Neural progenitor cell (in vitro differentiated cells): Measurements from ENCODE around the gene DPYD. TPM values are rescaled to one million over a fixed set of nuclear protein-coding genes. Genes with fewer than 3 reads are reported as not detected.
"Not testable (repeated sequence)": the region's sequence is repeated elsewhere in the genome, so short reads cannot be mapped to it uniquely, and the experiment has no call there.

ENCODE experiments used
- DNase-seq: peaks from one replicate; pipeline ENCODE4 v3.0.0-alpha.2; 2016; ENCODE audit warnings: low spot score
- H2AFZ ChIP-seq: fragments of 200-600 bp; sonication (generic); replicated peaks from 2 replicates; pipeline ENCODE4 v1.6.1; 2016; ENCODE audit warnings: antibody characterized with exemption
- H3F3A ChIP-seq: fragments of 200-600 bp; sonication (generic); 2 replicates; pipeline ENCODE4 v1.6.1; 2016; ENCODE audit warnings: antibody characterized with exemption, low read depth
- H3K27ac ChIP-seq: fragments of 200-600 bp; sonication (generic); 2 replicates; pipeline ENCODE4 v1.5.1; 2016; ENCODE audit warnings: mild to moderate bottlenecking
- H3K27me3 ChIP-seq: fragments of 200-600 bp; sonication (generic); 2 replicates; pipeline ENCODE4 v1.6.1; 2016; ENCODE audit warnings: mild to moderate bottlenecking, moderate library complexity
- H3K36me3 ChIP-seq: fragments of 200-600 bp; sonication (generic); 2 replicates; pipeline ENCODE4 v1.5.1; 2016
- H3K4me1 ChIP-seq: fragments of 200-600 bp; sonication (generic); 2 replicates; pipeline ENCODE4 v1.6.1; 2016; ENCODE audit warnings: mixed run types
- H3K4me2 ChIP-seq: fragments of 200-600 bp; sonication (generic); 2 replicates; pipeline ENCODE4 v1.6.1; 2016
- H3K4me3 ChIP-seq: fragments of 200-600 bp; sonication (generic); 2 replicates; pipeline ENCODE4 v1.5.1; 2016
- H3K79me2 ChIP-seq: fragments of 200-600 bp; sonication (generic); 2 replicates; pipeline ENCODE4 v1.6.1; 2016; ENCODE audit warnings: low read depth
- H3K9ac ChIP-seq: fragments of 200-600 bp; sonication (generic); 2 replicates; pipeline ENCODE4 v1.6.1; 2016
- H3K9me3 ChIP-seq: fragments of 200-600 bp; sonication (generic); 2 replicates; pipeline ENCODE4 v1.5.1; 2016; ENCODE audit warnings: low read depth
- H4K20me1 ChIP-seq: fragments of 200-600 bp; sonication (generic); 2 replicates; pipeline ENCODE4 v1.6.1; 2016; ENCODE audit warnings: low read depth
- H3K27ac Mint-ChIP-seq: 3 replicates; pipeline ENCODE4 v1.8.0; 2021; ENCODE audit warnings: mixed read lengths
- H3K27me3 Mint-ChIP-seq: 2 replicates; pipeline ENCODE4 v1.8.0; 2022; ENCODE audit warnings: low read depth, mild to moderate bottlenecking, inconsistent platforms, moderate library complexity, mixed read lengths; ENCODE audit not compliant: insufficient read depth
- H3K36me3 Mint-ChIP-seq: 3 replicates; pipeline ENCODE4 v1.8.0; 2021; ENCODE audit warnings: mixed read lengths
- H3K4me1 Mint-ChIP-seq: 3 replicates; pipeline ENCODE4 v1.8.0; 2021; ENCODE audit warnings: mixed read lengths
- H3K4me3 Mint-ChIP-seq: 3 replicates; pipeline ENCODE4 v1.8.0; 2021; ENCODE audit warnings: mild to moderate bottlenecking, moderate library complexity, mixed read lengths
- H3K9me3 Mint-ChIP-seq: 3 replicates; pipeline ENCODE4 v1.8.0; 2020; ENCODE audit warnings: mixed read lengths
- EZH2 ChIP-seq: fragments of 200-600 bp; sonication (generic); IDR thresholded peaks from 2 replicates; pipeline ENCODE4 v1.6.1; 2017; ENCODE audit warnings: antibody characterized with exemption, mild to moderate bottlenecking, moderate library complexity
- EZH2phosphoT487 ChIP-seq: fragments of 200-600 bp; sonication (generic); IDR thresholded peaks from 2 replicates; pipeline ENCODE4 v1.6.1; 2017; ENCODE audit warnings: antibody characterized with exemption
- total RNA-seq: library from RNA; depleted of rRNA; stranded (reverse); fragments of >200 nt; gene quantifications from 2 replicates; pipeline ENCODE4 v1.2.3, GENCODE V29; 2015; ENCODE audit warnings: low replicate concordance
- TF ChIP-seq, protein P1 (sequence below): fragments of 200-600 bp; sonication (generic); IDR thresholded peaks from 2 replicates; pipeline ENCODE4 v1.5.1; 2017; ENCODE audit warnings: antibody characterized with exemption, mild to moderate bottlenecking

DPYD gene
- total RNA-seq, 1 donor from 2014 or later, result 0.43 TPM

DNA sequence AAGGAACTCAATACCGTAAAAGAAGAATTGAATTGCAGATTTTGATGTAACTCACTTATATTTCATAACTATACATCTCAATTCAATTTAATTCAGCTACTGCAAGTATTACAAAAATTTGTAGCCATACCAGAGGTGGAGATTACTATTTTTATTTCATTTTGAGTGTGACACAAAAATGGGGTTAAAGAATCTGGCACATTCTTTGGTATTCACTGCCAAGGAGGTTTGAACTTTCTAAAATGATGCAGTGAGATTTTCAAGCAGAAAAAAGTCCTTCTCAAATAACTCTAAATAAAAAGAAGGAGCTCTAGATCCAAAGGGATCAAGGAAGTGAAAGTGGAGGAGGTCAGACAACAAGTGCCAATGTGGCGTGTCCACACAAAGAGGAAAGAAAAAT is 569.0 kb downstream of the DPYD start:
- H3K4me3 Mint-ChIP-seq, result no peak overlapping the region
- no peaks in the 10 kb centered on the region for H3K36me3 Mint-ChIP-seq

DNA sequence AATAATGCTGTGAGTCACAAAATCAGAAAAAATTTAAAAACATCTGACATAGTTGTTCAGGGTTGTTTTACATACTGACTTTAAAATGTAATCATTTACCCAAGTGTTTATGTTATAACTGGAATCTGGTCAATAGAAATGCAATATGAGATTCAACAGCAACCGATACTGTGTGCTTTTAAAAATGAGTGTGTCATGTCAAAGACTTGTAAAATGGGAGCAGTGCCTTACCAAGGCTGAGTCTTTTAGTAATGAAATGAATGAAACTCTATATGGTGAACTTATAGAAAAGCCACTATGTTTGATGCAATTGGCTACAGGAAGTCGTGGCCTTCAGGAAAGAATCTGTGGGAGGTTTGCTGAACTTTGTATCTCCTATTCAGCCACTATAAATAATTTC is 570.2 kb downstream of the DPYD start:
- Mint-ChIP-seq H3K4me3 (no peak overlapping the region), H3K27ac (no peak overlapping the region), H3K9me3 (no peaks in the 10 kb centered on the region), H3K27me3 (no peaks in the 10 kb centered on the region), H3K36me3 (no peaks in the 10 kb centered on the region), H3K4me1 (peaks cover 14% of the 10 kb centered on the region)
- TF ChIP-seq EZH2, result no peak
- TF ChIP-seq, protein P1, sequence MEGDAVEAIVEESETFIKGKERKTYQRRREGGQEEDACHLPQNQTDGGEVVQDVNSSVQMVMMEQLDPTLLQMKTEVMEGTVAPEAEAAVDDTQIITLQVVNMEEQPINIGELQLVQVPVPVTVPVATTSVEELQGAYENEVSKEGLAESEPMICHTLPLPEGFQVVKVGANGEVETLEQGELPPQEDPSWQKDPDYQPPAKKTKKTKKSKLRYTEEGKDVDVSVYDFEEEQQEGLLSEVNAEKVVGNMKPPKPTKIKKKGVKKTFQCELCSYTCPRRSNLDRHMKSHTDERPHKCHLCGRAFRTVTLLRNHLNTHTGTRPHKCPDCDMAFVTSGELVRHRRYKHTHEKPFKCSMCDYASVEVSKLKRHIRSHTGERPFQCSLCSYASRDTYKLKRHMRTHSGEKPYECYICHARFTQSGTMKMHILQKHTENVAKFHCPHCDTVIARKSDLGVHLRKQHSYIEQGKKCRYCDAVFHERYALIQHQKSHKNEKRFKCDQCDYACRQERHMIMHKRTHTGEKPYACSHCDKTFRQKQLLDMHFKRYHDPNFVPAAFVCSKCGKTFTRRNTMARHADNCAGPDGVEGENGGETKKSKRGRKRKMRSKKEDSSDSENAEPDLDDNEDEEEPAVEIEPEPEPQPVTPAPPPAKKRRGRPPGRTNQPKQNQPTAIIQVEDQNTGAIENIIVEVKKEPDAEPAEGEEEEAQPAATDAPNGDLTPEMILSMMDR, result no peak
- TF ChIP-seq EZH2phosphoT487, result no peak
- H3K36me3 ChIP-seq, result no peaks in the 10 kb centered on the region
- H3F3A ChIP-seq, result no peaks in the 10 kb centered on the region
- DNase-seq, result no peak
- no peaks in the 10 kb centered on the region for H3K79me2 ChIP-seq
- H3K27ac ChIP-seq, result no peak overlapping the region
- H3K4me2 ChIP-seq, result no peak overlapping the region
- no peaks in the 10 kb centered on the region for H3K9me3 ChIP-seq
- H3K4me1 ChIP-seq, result peaks cover 17% of the 10 kb centered on the region
- no peaks in the 10 kb centered on the region for H4K20me1 ChIP-seq
- H2AFZ ChIP-seq, result no peak overlapping the region
- peaks cover 46% of the 10 kb centered on the region for H3K27me3 ChIP-seq
- no peak overlapping the region for H3K9ac ChIP-seq
- no peak overlapping the region for H3K4me3 ChIP-seq

More for the DNA sequence above, 569.0 kb downstream of the DPYD start:
- TF ChIP-seq, protein P1, result no peak
- TF ChIP-seq EZH2phosphoT487 (no peak), EZH2 (no peak)
- H4K20me1 ChIP-seq, result no peaks in the 10 kb centered on the region
- no peaks in the 10 kb centered on the region for H3K9me3 Mint-ChIP-seq
- H3K27me3 Mint-ChIP-seq, result no peaks in the 10 kb centered on the region
- H2AFZ ChIP-seq, result no peak overlapping the region
- H3K4me3 ChIP-seq, result no peak overlapping the region
- no peak overlapping the region for H3K4me2 ChIP-seq
- H3K79me2 ChIP-seq, result no peaks in the 10 kb centered on the region
- H3K27ac ChIP-seq, result no peak overlapping the region
- no peak for DNase-seq
- no peak overlapping the region for H3K27ac Mint-ChIP-seq
- peaks cover 14% of the 10 kb centered on the region for H3K4me1 Mint-ChIP-seq
- peaks cover 46% of the 10 kb centered on the region for H3K27me3 ChIP-seq
- no peaks in the 10 kb centered on the region for H3K9me3 ChIP-seq
- peaks cover 17% of the 10 kb centered on the region for H3K4me1 ChIP-seq
- no peaks in the 10 kb centered on the region for H3F3A ChIP-seq
- H3K36me3 ChIP-seq, result no peaks in the 10 kb centered on the region
- no peak overlapping the region for H3K9ac ChIP-seq

DNA sequence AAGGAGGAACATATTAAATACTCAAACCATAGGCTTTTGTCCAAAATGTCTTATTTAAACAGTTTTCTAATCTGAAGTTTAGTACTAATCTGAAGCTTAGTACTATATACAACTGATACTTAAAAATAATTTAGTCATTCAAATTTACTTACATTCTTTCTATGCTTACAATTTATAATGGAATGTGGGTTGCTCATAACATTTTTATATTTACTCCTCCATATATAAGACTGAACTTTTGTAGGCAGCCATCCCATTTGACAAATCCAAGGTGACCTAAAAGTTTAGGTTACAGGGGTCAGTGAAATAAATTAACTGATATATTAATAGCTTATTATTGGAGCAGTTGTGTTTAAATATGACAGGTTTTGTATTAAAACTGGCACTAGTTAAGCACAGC is 570.6 kb downstream of the DPYD start:
- Histone ChIP-seq H3F3A (no peaks in the 10 kb centered on the region), H3K9me3 (no peaks in the 10 kb centered on the region), H2AFZ (no peak overlapping the region), H3K4me1 (peaks cover 17% of the 10 kb centered on the region), H3K27me3 (peaks cover 46% of the 10 kb centered on the region), H3K27ac (no peak overlapping the region), H4K20me1 (no peaks in the 10 kb centered on the region), H3K36me3 (no peaks in the 10 kb centered on the region), H3K9ac (no peak overlapping the region), H3K4me3 (no peak overlapping the region), H3K4me2 (no peak overlapping the region), H3K79me2 (no peaks in the 10 kb centered on the region)
- Mint-ChIP-seq H3K4me3 (no peak overlapping the region), H3K27ac (no peak overlapping the region), H3K9me3 (no peaks in the 10 kb centered on the region), H3K27me3 (no peaks in the 10 kb centered on the region), H3K36me3 (no peaks in the 10 kb centered on the region), H3K4me1 (peaks cover 14% of the 10 kb centered on the region)
- TF ChIP-seq EZH2 (no peak), EZH2phosphoT487 (no peak)
- TF ChIP-seq, protein P1, result no peak
- no peak for DNase-seq

DNA sequence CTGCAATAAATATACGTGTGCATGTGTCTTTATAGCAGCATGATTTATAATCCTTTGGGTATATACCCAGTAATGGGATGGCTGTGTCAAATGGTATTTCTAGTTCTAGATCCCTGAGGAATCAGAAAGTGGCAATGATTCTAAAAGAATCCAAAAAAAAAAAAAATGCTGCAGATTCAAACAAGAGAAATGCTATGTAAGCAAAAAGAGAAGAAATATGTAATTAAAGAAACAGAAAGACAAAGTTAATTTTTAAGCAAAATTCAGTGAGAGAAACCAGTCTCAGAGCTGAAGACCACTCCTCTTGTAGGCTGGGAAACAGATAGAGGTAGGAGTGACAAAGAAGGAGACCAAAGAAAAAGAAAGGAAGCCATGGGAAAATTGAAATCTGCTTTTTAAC is 571.0 kb downstream of the DPYD start:
- H3K4me3 Mint-ChIP-seq, H3K27ac Mint-ChIP-seq, H4K20me1 ChIP-seq, H3K36me3 ChIP-seq, H3K9me3 ChIP-seq, DNase-seq, H3K27me3 Mint-ChIP-seq, H3K36me3 Mint-ChIP-seq, H3K4me2 ChIP-seq, H3F3A ChIP-seq, H3K79me2 ChIP-seq, H2AFZ ChIP-seq, H3K9me3 Mint-ChIP-seq, H3K9ac ChIP-seq, H3K4me3 ChIP-seq, H3K27ac ChIP-seq: not testable (repeated sequence)
- peaks cover 17% of the 10 kb centered on the region for H3K4me1 ChIP-seq
- H3K4me1 Mint-ChIP-seq, result peaks cover 14% of the 10 kb centered on the region
- peaks cover 46% of the 10 kb centered on the region for H3K27me3 ChIP-seq
